Colonic mucosa (tissue), 4 donors: Measurements from ENCODE around the gene PAPLN. TPM values are rescaled to one million over a fixed set of nuclear protein-coding genes. Genes with fewer than 3 reads are reported as not detected.

Experiments used
- DNase-seq: peaks from one replicate; pipeline ENCODE4 v3.0.0-alpha.2; 2020
- H3K27ac ChIP-seq: fragments of 200-600 bp; one replicate; pipeline ENCODE4 v1.8.0; 2021
- H3K27me3 ChIP-seq: fragments of 200-600 bp; one replicate; pipeline ENCODE4 v1.8.0; 2021
- H3K36me3 ChIP-seq: fragments of 200-600 bp; one replicate; pipeline ENCODE4 v1.8.0; 2021
- H3K4me1 ChIP-seq: fragments of 200-600 bp; one replicate; pipeline ENCODE4 v1.8.0; 2021; ENCODE audit warnings: mild to moderate bottlenecking
- H3K4me3 ChIP-seq: fragments of 200-600 bp; one replicate; pipeline ENCODE4 v1.8.0; 2021
- H3K9ac ChIP-seq, 2 donors: one replicate each; pipeline ENCODE4 v1.7.0; 2013; ENCODE audit warnings: control low read depth in 2 of 2, low read depth in 2 of 2, low read length in 2 of 2
- H3K9me3 ChIP-seq: fragments of 200-600 bp; one replicate; pipeline ENCODE4 v1.8.0; 2021
- CTCF ChIP-seq: fragments of 200-600 bp; IDR thresholded peaks from one replicate; pipeline ENCODE4 v1.8.0; 2022; ENCODE audit warnings: antibody characterized with exemption, mild to moderate bottlenecking
- intact Hi-C: fragments of 100-400 bp; cut with DNase I; formaldehyde crosslinking; loops from one replicate; pipeline ENCODE4 v1.14.1; 2022
- total RNA-seq, 2 donors: library from RNA; stranded (reverse); fragmentation: NEBNext Ultra II Directional in 1 of 2; extraction: Animal tissue kit (Norgen Biotek cat#: 25700) in 1 of 2; gene quantifications; one replicate each; pipeline ENCODE4 v1.2.1, GENCODE V29; 2021
- donor health status: healthy.
- donor health status: DM: no; HTN: no; CAD: no.
- donor health status: DM: no; HTN: no; CAD: no.

Gene PAPLN
- total RNA-seq, 2 donors from 2014 or later = 3.2 to 4.3 TPM

- intact Hi-C loops = no loop called here
- Histone ChIP-seq H3K36me3 (no peaks in the 10 kb centered on the region), H3K9me3 (no peaks in the 10 kb centered on the region), H3K4me1 (no peaks in the 10 kb centered on the region), H3K9ac (no peak overlapping the region), H3K27ac (no peak overlapping the region), H3K27me3 (peaks cover 2% of the 10 kb centered on the region), H3K4me3 (no peak overlapping the region)
- TF ChIP-seq CTCF = no peak
- no peak for DNase-seq
Observed at GRCh38 chr14:73231981-73232851, 5.1 kb upstream of the PAPLN start.

GRCh38 chr14:73232984-73233383 lies 4.3 kb upstream of the PAPLN start:
- DNase-seq = no peak
- H3K9me3 ChIP-seq = no peaks in the 10 kb centered on the region
- no peak overlapping the region for H3K27ac ChIP-seq
- intact Hi-C loops = no loop called here
- peaks cover 3% of the 10 kb centered on the region for H3K4me1 ChIP-seq
- TF ChIP-seq CTCF = no peak
- H3K36me3 ChIP-seq = no peaks in the 10 kb centered on the region
- peaks cover 9% of the 10 kb centered on the region for H3K27me3 ChIP-seq
- H3K9ac ChIP-seq = no peak overlapping the region
- no peak overlapping the region for H3K4me3 ChIP-seq

GRCh38 chr14:73233564-73233963 lies 3.7 kb upstream of the PAPLN start:
- Histone ChIP-seq H3K4me1 (peaks cover 8% of the 10 kb centered on the region), H3K27ac (no peak overlapping the region), H3K4me3 (no peak overlapping the region), H3K36me3 (no peaks in the 10 kb centered on the region), H3K9ac (no peak overlapping the region), H3K27me3 (peaks cover 15% of the 10 kb centered on the region), H3K9me3 (no peaks in the 10 kb centered on the region)
- intact Hi-C loops = no loop called here
- TF ChIP-seq CTCF = no peak
- DNase-seq = no peak

GRCh38 chr14:73234029-73234428 lies 3.3 kb upstream of the PAPLN start:
- Histone ChIP-seq H3K9ac (no peak overlapping the region), H3K27ac (no peak overlapping the region), H3K9me3 (no peaks in the 10 kb centered on the region), H3K4me3 (no peak overlapping the region), H3K27me3 (peaks cover 20% of the 10 kb centered on the region), H3K4me1 (peaks cover 11% of the 10 kb centered on the region), H3K36me3 (no peaks in the 10 kb centered on the region)
- DNase-seq = no peak
- TF ChIP-seq CTCF = no peak
- intact Hi-C loops = no loop called here

- intact Hi-C loops = no loop called here
- Histone ChIP-seq H3K9ac (no peak overlapping the region), H3K36me3 (no peaks in the 10 kb centered on the region), H3K27me3 (peaks cover 22% of the 10 kb centered on the region), H3K4me1 (peaks cover 11% of the 10 kb centered on the region), H3K9me3 (no peaks in the 10 kb centered on the region), H3K4me3 (no peak overlapping the region), H3K27ac (no peak overlapping the region)
- no peak for DNase-seq
- TF ChIP-seq CTCF = no peak
Observed at GRCh38 chr14:73234586-73235394, 2.5 kb upstream of the PAPLN start.
